WTC11 (cell line): Measurements from ENCODE around the gene OTULIN. TPM values are rescaled to one million over a fixed set of nuclear protein-coding genes. Genes with fewer than 3 reads are reported as not detected.

Experiments used
- ATAC-seq: fragments of 200-7000 bp; cut with Tn5 transposase; 2 replicates; pipeline ENCODE4 v1.10.0; 2021; ENCODE audit warnings: mild to moderate bottlenecking, moderate library complexity
- CTCF ChIA-PET: fragments of 300-600 bp; sonication (Branson Sonifier 250); formaldehyde crosslinking; loops from one replicate; lab custom pipeline; 2021; ENCODE audit warnings: antibody characterized with exemption; lab: Charles Lee
- POLR2A ChIA-PET: fragments of 350-600 bp; sonication (Branson Sonifier 250); formaldehyde crosslinking; loops from one replicate; lab custom pipeline; 2021; ENCODE audit warnings: antibody characterized with exemption; lab: Charles Lee
- DNase-seq: peaks from one replicate; pipeline ENCODE4 v3.0.0; 2021; ENCODE audit warnings: low spot score
- H3K27ac Mint-ChIP-seq: 2 replicates; pipeline ENCODE4 v1.8.0; 2021; ENCODE audit warnings: mixed read lengths
- H3K27me3 Mint-ChIP-seq: 2 replicates; pipeline ENCODE4 v1.8.0; 2021; ENCODE audit warnings: low read depth, mild to moderate bottlenecking, moderate library complexity, mixed read lengths
- H3K36me3 Mint-ChIP-seq: 2 replicates; pipeline ENCODE4 v1.8.0; 2021; ENCODE audit warnings: mixed read lengths
- H3K4me1 Mint-ChIP-seq: 2 replicates; pipeline ENCODE4 v1.8.0; 2022; ENCODE audit warnings: mixed read lengths
- H3K4me3 Mint-ChIP-seq: 2 replicates; pipeline ENCODE4 v1.8.0; 2021; ENCODE audit warnings: mild to moderate bottlenecking, moderate library complexity, mixed read lengths
- H3K9me3 Mint-ChIP-seq: 2 replicates; pipeline ENCODE4 v1.8.0; 2021; ENCODE audit warnings: mixed read lengths
- CREM ChIP-seq: sonication (generic); formaldehyde crosslinking; IDR thresholded peaks from 2 replicates; pipeline ENCODE4 v1.8.1; 2022; ENCODE audit warnings: mild to moderate bottlenecking, missing genetic modification reagents, moderate library complexity
- E2F1 ChIP-seq: sonication (generic); formaldehyde crosslinking; IDR thresholded peaks from 2 replicates; pipeline ENCODE4 v1.8.0; 2022; ENCODE audit warnings: mild to moderate bottlenecking, missing genetic modification reagents
- E2F5 ChIP-seq: sonication (generic); formaldehyde crosslinking; IDR thresholded peaks from 2 replicates; pipeline ENCODE4 v1.8.1; 2022; ENCODE audit warnings: mild to moderate bottlenecking, moderate library complexity, missing genetic modification reagents
- FOXP4 ChIP-seq: sonication (generic); formaldehyde crosslinking; IDR thresholded peaks from 2 replicates; pipeline ENCODE4 v1.8.0; 2022; ENCODE audit warnings: mild to moderate bottlenecking, missing genetic modification reagents
- GABPB1 ChIP-seq: sonication (generic); formaldehyde crosslinking; IDR thresholded peaks from 2 replicates; pipeline ENCODE4 v1.8.1; 2023; ENCODE audit warnings: mild to moderate bottlenecking, missing genetic modification reagents
- HMGA2 ChIP-seq: fragments of 250-450 bp; sonication (Bioruptor Pico); IDR thresholded peaks from 2 replicates; pipeline ENCODE4 v1.4.0; 2021; ENCODE audit warnings: mild to moderate bottlenecking, moderate library complexity
- IRF2 ChIP-seq: sonication (generic); formaldehyde crosslinking; IDR thresholded peaks from 2 replicates; pipeline ENCODE4 v1.8.0; 2022; ENCODE audit warnings: low read depth, missing genetic modification reagents, borderline replicate concordance
- JAZF1 ChIP-seq: fragments of 250-450 bp; sonication (Bioruptor Pico); IDR thresholded peaks from 2 replicates; pipeline ENCODE4 v1.9.0; 2021; ENCODE audit warnings: moderate library complexity, mild to moderate bottlenecking, inconsistent platforms
- MLX ChIP-seq: sonication (generic); formaldehyde crosslinking; IDR thresholded peaks from 2 replicates; pipeline ENCODE4 v1.8.1; 2023; ENCODE audit warnings: mild to moderate bottlenecking, missing genetic modification reagents, moderate library complexity
- MYBL2 ChIP-seq: sonication (generic); formaldehyde crosslinking; IDR thresholded peaks from 2 replicates; pipeline ENCODE4 v1.8.1; 2023; ENCODE audit warnings: mild to moderate bottlenecking, moderate library complexity, missing genetic modification reagents
- RORB ChIP-seq: fragments of 250-450 bp; sonication (Bioruptor Pico); IDR thresholded peaks from 2 replicates; pipeline ENCODE4 v1.9.0; 2021; ENCODE audit warnings: mild to moderate bottlenecking
- SMAD4 ChIP-seq: sonication (generic); formaldehyde crosslinking; IDR thresholded peaks from 2 replicates; pipeline ENCODE4 v1.8.0; 2022; ENCODE audit warnings: mild to moderate bottlenecking, missing genetic modification reagents
- TEAD4 ChIP-seq: sonication (generic); formaldehyde crosslinking; IDR thresholded peaks from 2 replicates; pipeline ENCODE4 v1.8.0; 2022; ENCODE audit warnings: mild to moderate bottlenecking, missing genetic modification reagents
- ZNF219 ChIP-seq: sonication (generic); formaldehyde crosslinking; IDR thresholded peaks from 2 replicates; pipeline ENCODE4 v1.8.0; 2023; ENCODE audit warnings: missing genetic modification reagents, mild to moderate bottlenecking, borderline replicate concordance
- total RNA-seq: library from RNA; stranded (reverse); gene quantifications from 3 replicates; pipeline ENCODE4 v1.2.3, GENCODE V29; 2021
- TF ChIP-seq, protein P1 (sequence below): sonication (generic); formaldehyde crosslinking; IDR thresholded peaks from 2 replicates; pipeline ENCODE4 v1.8.0; 2022; ENCODE audit warnings: missing genetic modification reagents
- TF ChIP-seq, protein P2 (sequence below): sonication (generic); formaldehyde crosslinking; IDR thresholded peaks from 2 replicates; pipeline ENCODE4 v1.8.0; 2022; ENCODE audit warnings: mild to moderate bottlenecking, missing genetic modification reagents
- TF ChIP-seq, protein P3 (sequence below): sonication (generic); formaldehyde crosslinking; IDR thresholded peaks from 2 replicates; pipeline ENCODE4 v1.8.0; 2023; ENCODE audit warnings: mild to moderate bottlenecking, missing genetic modification reagents
- TF ChIP-seq, protein P4 (sequence below): sonication (generic); formaldehyde crosslinking; IDR thresholded peaks from 2 replicates; pipeline ENCODE4 v1.8.0; 2023; ENCODE audit warnings: missing genetic modification reagents

The OTULIN gene
- total RNA-seq, 1 experiment from 2014 or later = 25.0 TPM

DNA sequence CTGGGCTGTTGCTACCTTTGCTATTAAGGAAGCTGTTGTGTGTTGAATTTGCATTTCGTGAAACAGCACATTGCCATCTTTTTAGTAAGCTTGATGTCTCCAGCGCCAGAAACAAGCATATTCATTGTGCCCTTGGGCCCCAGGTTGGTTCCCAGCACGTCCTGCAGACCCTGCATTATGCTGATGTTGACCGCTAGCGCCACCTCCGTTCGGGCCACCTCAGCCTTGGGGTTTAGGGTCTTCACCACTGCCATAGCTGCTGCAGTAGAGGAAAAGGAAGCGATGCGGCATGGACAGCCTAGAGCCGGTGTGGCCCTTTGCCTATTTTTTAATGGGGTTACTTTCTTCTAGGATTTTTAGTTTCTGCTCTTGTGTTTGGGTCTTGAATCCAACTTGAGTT is 23.8 kb upstream of the OTULIN start:
- CTCF ChIA-PET = interaction anchor here (0.7 to 1.3 kb wide), 6 partner anchors 8 to 636 kb away, joined by 3 to 5 read pairs (median 3); no protein-coding TSS in a partner anchor
- Mint-ChIP-seq H3K4me1 (peaks cover 10% of the 10 kb centered on the region), H3K4me3 (no peak overlapping the region), H3K27me3 (no peaks in the 10 kb centered on the region), H3K36me3 (no peaks in the 10 kb centered on the region), H3K9me3 (no peaks in the 10 kb centered on the region), H3K27ac (no peak overlapping the region)
- peak; percentile 62 for DNase-seq
- TF ChIP-seq, protein P1, sequence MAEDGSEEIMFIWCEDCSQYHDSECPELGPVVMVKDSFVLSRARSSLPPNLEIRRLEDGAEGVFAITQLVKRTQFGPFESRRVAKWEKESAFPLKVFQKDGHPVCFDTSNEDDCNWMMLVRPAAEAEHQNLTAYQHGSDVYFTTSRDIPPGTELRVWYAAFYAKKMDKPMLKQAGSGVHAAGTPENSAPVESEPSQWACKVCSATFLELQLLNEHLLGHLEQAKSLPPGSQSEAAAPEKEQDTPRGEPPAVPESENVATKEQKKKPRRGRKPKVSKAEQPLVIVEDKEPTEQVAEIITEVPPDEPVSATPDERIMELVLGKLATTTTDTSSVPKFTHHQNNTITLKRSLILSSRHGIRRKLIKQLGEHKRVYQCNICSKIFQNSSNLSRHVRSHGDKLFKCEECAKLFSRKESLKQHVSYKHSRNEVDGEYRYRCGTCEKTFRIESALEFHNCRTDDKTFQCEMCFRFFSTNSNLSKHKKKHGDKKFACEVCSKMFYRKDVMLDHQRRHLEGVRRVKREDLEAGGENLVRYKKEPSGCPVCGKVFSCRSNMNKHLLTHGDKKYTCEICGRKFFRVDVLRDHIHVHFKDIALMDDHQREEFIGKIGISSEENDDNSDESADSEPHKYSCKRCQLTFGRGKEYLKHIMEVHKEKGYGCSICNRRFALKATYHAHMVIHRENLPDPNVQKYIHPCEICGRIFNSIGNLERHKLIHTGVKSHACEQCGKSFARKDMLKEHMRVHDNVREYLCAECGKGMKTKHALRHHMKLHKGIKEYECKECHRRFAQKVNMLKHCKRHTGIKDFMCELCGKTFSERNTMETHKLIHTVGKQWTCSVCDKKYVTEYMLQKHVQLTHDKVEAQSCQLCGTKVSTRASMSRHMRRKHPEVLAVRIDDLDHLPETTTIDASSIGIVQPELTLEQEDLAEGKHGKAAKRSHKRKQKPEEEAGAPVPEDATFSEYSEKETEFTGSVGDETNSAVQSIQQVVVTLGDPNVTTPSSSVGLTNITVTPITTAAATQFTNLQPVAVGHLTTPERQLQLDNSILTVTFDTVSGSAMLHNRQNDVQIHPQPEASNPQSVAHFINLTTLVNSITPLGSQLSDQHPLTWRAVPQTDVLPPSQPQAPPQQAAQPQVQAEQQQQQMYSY (CRISPR knock-in tag) = no peak
- TF ChIP-seq E2F1 (CRISPR knock-in tag) = no peak
- TF ChIP-seq SMAD4 (CRISPR knock-in tag) = no peak
- TF ChIP-seq MYBL2 (CRISPR knock-in tag) = no peak
- TF ChIP-seq MLX (CRISPR knock-in tag) = no peak
- no peak for TF ChIP-seq JAZF1
- no peak for TF ChIP-seq GABPB1 (CRISPR knock-in tag)
- TF ChIP-seq, protein P2, sequence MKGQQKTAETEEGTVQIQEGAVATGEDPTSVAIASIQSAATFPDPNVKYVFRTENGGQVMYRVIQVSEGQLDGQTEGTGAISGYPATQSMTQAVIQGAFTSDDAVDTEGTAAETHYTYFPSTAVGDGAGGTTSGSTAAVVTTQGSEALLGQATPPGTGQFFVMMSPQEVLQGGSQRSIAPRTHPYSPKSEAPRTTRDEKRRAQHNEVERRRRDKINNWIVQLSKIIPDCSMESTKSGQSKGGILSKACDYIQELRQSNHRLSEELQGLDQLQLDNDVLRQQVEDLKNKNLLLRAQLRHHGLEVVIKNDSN (CRISPR knock-in tag) = no peak
- TF ChIP-seq, protein P3, sequence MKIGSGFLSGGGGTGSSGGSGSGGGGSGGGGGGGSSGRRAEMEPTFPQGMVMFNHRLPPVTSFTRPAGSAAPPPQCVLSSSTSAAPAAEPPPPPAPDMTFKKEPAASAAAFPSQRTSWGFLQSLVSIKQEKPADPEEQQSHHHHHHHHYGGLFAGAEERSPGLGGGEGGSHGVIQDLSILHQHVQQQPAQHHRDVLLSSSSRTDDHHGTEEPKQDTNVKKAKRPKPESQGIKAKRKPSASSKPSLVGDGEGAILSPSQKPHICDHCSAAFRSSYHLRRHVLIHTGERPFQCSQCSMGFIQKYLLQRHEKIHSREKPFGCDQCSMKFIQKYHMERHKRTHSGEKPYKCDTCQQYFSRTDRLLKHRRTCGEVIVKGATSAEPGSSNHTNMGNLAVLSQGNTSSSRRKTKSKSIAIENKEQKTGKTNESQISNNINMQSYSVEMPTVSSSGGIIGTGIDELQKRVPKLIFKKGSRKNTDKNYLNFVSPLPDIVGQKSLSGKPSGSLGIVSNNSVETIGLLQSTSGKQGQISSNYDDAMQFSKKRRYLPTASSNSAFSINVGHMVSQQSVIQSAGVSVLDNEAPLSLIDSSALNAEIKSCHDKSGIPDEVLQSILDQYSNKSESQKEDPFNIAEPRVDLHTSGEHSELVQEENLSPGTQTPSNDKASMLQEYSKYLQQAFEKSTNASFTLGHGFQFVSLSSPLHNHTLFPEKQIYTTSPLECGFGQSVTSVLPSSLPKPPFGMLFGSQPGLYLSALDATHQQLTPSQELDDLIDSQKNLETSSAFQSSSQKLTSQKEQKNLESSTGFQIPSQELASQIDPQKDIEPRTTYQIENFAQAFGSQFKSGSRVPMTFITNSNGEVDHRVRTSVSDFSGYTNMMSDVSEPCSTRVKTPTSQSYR (CRISPR knock-in tag) = no peak
- no peak for TF ChIP-seq TEAD4
- no peak for TF ChIP-seq CREM (CRISPR knock-in tag)
- TF ChIP-seq, protein P4, sequence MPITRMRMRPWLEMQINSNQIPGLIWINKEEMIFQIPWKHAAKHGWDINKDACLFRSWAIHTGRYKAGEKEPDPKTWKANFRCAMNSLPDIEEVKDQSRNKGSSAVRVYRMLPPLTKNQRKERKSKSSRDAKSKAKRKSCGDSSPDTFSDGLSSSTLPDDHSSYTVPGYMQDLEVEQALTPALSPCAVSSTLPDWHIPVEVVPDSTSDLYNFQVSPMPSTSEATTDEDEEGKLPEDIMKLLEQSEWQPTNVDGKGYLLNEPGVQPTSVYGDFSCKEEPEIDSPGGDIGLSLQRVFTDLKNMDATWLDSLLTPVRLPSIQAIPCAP = no peak
- no peak for TF ChIP-seq HMGA2 (CRISPR knock-in tag)
- TF ChIP-seq IRF2 (CRISPR knock-in tag) = no peak
- TF ChIP-seq RORB (CRISPR knock-in tag) = no peak
- no peak for TF ChIP-seq ZNF219 (CRISPR knock-in tag)
- TF ChIP-seq E2F5 (CRISPR knock-in tag) = no peak
- no peak for TF ChIP-seq FOXP4 (CRISPR knock-in tag)
- ATAC-seq = peak; percentile 86
- POLR2A ChIA-PET = no interaction called here
